Measurements from ENCODE around the gene CLDND1. TPM values are rescaled to one million over a fixed set of nuclear protein-coding genes. Genes with fewer than 3 reads are reported as not detected.

The CLDND1 gene
- total and polyA plus RNA-seq, 2 experiments from 2014 or later: 59.8 to 92.7 TPM

DNA sequence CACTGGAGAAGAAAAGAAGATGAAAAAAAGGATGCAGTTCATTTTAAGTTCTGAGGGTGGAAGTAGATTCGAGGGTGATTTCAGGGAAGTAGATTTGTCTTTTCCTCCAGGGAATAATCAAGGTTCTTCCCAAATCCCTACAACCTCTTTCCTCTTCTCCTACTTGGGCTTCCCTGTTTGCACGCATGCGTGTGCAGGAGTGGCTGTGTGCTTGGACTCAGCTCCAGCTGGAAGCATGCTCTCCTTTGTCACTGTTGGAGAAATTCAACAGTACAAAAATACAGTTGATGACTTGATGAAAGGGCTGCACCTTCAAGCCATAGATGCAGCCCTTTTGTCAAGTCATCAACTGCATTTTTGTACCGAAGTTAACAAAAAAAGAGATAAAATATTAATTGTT, 21.4 kb downstream of the CLDND1 start:
- no peaks in the 10 kb centered on the region for H3K27me3 ChIP-seq (ENCODE audit: insufficient read depth)
- no peak overlapping the region for H3K4me3 ChIP-seq
- ATAC-seq (no peak), DNase-seq (ENCODE audit: low spot score) (no peak)
- H3K27ac ChIP-seq (ENCODE audit: low read depth): no peak overlapping the region
- no peak for TF ChIP-seq CTCF (conservative IDR thresholded peaks at IDR 0.05; ENCODE audit: low read depth in 2 of 2)
- TF ChIP-seq EZH2 (IDR thresholded peaks at IDR 0.05; ENCODE audit: low read depth, unreplicated experiment): no peak
- TF ChIP-seq POLR2AphosphoS5 (IDR thresholded peaks at IDR 0.05; ENCODE audit: low read depth): no peak
- TF ChIP-seq STAT1 (IDR thresholded peaks at IDR 0.05; ENCODE audit: unreplicated experiment): no peak
- no peak for TF ChIP-seq EZH2phosphoT487 (IDR thresholded peaks at IDR 0.05; ENCODE audit: unreplicated experiment)
- no peak for TF ChIP-seq ETS1 (IDR thresholded peaks at IDR 0.05)
- no peak for TF ChIP-seq NANOG (IDR thresholded peaks at IDR 0.05; ENCODE audit: borderline replicate concordance)
- no peak for TF ChIP-seq ZNF462 (CRISPR knock-in tag; IDR thresholded peaks at IDR 0.05)
- TF ChIP-seq ZNF114 (CRISPR knock-in tag; IDR thresholded peaks at IDR 0.05): no peak
- no peak for TF ChIP-seq CREB1 (CRISPR knock-in tag; IDR thresholded peaks at IDR 0.05; ENCODE audit: low read depth)
- TF ChIP-seq JUNB (IDR thresholded peaks at IDR 0.05; ENCODE audit: unreplicated experiment): no peak
- TF ChIP-seq, protein P1, sequence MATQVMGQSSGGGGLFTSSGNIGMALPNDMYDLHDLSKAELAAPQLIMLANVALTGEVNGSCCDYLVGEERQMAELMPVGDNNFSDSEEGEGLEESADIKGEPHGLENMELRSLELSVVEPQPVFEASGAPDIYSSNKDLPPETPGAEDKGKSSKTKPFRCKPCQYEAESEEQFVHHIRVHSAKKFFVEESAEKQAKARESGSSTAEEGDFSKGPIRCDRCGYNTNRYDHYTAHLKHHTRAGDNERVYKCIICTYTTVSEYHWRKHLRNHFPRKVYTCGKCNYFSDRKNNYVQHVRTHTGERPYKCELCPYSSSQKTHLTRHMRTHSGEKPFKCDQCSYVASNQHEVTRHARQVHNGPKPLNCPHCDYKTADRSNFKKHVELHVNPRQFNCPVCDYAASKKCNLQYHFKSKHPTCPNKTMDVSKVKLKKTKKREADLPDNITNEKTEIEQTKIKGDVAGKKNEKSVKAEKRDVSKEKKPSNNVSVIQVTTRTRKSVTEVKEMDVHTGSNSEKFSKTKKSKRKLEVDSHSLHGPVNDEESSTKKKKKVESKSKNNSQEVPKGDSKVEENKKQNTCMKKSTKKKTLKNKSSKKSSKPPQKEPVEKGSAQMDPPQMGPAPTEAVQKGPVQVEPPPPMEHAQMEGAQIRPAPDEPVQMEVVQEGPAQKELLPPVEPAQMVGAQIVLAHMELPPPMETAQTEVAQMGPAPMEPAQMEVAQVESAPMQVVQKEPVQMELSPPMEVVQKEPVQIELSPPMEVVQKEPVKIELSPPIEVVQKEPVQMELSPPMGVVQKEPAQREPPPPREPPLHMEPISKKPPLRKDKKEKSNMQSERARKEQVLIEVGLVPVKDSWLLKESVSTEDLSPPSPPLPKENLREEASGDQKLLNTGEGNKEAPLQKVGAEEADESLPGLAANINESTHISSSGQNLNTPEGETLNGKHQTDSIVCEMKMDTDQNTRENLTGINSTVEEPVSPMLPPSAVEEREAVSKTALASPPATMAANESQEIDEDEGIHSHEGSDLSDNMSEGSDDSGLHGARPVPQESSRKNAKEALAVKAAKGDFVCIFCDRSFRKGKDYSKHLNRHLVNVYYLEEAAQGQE (IDR thresholded peaks at IDR 0.05; ENCODE audit: unreplicated experiment): no peak
- no peak for TF ChIP-seq ZNF331 (CRISPR knock-in tag; IDR thresholded peaks at IDR 0.05; ENCODE audit: low read depth)
- H2AFZ ChIP-seq: no peak overlapping the region
- Mint-ChIP-seq H3K4me1 (no peaks in the 10 kb centered on the region), H3K27ac (no peak overlapping the region), H3K36me3 (ENCODE audit: low read depth) (no peaks in the 10 kb centered on the region), H3K4me3 (no peak overlapping the region), H3K27me3 (ENCODE audit: insufficient read depth, low read depth, poor library complexity) (no peaks in the 10 kb centered on the region), H3K9me3 (no peaks in the 10 kb centered on the region)
- no peak overlapping the region for H3K4me2 ChIP-seq
- no peaks in the 10 kb centered on the region for H3K79me2 ChIP-seq (replicated peaks; ENCODE audit: insufficient read depth)
- H3K36me3 ChIP-seq (ENCODE audit: insufficient read depth): no peaks in the 10 kb centered on the region
- no peaks in the 10 kb centered on the region for H3K4me1 ChIP-seq (ENCODE audit: insufficient read depth)
- no peaks in the 10 kb centered on the region for H3K9me2 ChIP-seq (ENCODE audit: insufficient read depth)
- H4K20me1 ChIP-seq (replicated peaks; ENCODE audit: insufficient read depth): no peaks in the 10 kb centered on the region
- H3F3A ChIP-seq (replicated peaks; ENCODE audit: low read depth): no peaks in the 10 kb centered on the region

All from GM23338 (cell line).